ENCODE results near the gene ADAMTS8.

The ADAMTS8 gene

GRCh38 chr11:130429983-130430382, 1.6 kb upstream of the ADAMTS8 start:
- Histone ChIP-seq H2AFZ (ENCODE audit: low read length) (no peak overlapping the region), H4K20me1 (ENCODE audit: insufficient read depth, low read length) (no peaks in the 10 kb centered on the region), H3K9me3 (replicated peaks; ENCODE audit: insufficient read depth, low read length) (no peaks in the 10 kb centered on the region), H3K79me2 (ENCODE audit: low read length) (no peaks in the 10 kb centered on the region), H3K9me2 (replicated peaks; ENCODE audit: insufficient read depth, low read length) (no peaks in the 10 kb centered on the region), H3K27ac (ENCODE audit: low read length) (no peak overlapping the region), H3F3A (ENCODE audit: insufficient read depth, low read length) (no peaks in the 10 kb centered on the region), H3K36me3 (replicated peaks; ENCODE audit: insufficient read depth, low read length) (no peaks in the 10 kb centered on the region), H3K4me1 (ENCODE audit: low read length) (no peaks in the 10 kb centered on the region), H3K9ac (ENCODE audit: low read length) (no peak overlapping the region), H3K4me2 (ENCODE audit: low read depth, low read length) (no peak overlapping the region), H3K4me3 (ENCODE audit: low read length) (no peak overlapping the region), H3K27me3 (replicated peaks; ENCODE audit: insufficient read depth, low read length) (peaks cover 48% of the 10 kb centered on the region)
- no peak for DNase-seq
- TF ChIP-seq EZH2 (optimal IDR thresholded peaks at IDR 0.05; ENCODE audit: low read depth, low read length) (no peak), CTCF (IDR thresholded peaks at IDR 0.05; ENCODE audit: low read length) (no peak), EZH2phosphoT487 (IDR thresholded peaks at IDR 0.05; ENCODE audit: low read length) (no peak)

- peaks cover 49% of the 10 kb centered on the region for H3K27me3 ChIP-seq (replicated peaks; ENCODE audit: insufficient read depth, low read length)
- no peaks in the 10 kb centered on the region for H3K79me2 ChIP-seq (ENCODE audit: low read length)
- no peaks in the 10 kb centered on the region for H3F3A ChIP-seq (ENCODE audit: insufficient read depth, low read length)
- no peak overlapping the region for H3K27ac ChIP-seq (ENCODE audit: low read length)
- DNase-seq, result no peak
- H3K4me3 ChIP-seq (ENCODE audit: low read length), result no peak overlapping the region
- no peak overlapping the region for H3K4me2 ChIP-seq (ENCODE audit: low read depth, low read length)
- H3K36me3 ChIP-seq (replicated peaks; ENCODE audit: insufficient read depth, low read length), result no peaks in the 10 kb centered on the region
- H3K9ac ChIP-seq (ENCODE audit: low read length), result no peak overlapping the region
- no peaks in the 10 kb centered on the region for H3K9me2 ChIP-seq (replicated peaks; ENCODE audit: insufficient read depth, low read length)
- TF ChIP-seq EZH2phosphoT487 (IDR thresholded peaks at IDR 0.05; ENCODE audit: low read length) (no peak), CTCF (IDR thresholded peaks at IDR 0.05; ENCODE audit: low read length) (no peak), EZH2 (optimal IDR thresholded peaks at IDR 0.05; ENCODE audit: low read depth, low read length) (no peak)
- no peaks in the 10 kb centered on the region for H4K20me1 ChIP-seq (ENCODE audit: insufficient read depth, low read length)
- no peak overlapping the region for H2AFZ ChIP-seq (ENCODE audit: low read length)
- no peaks in the 10 kb centered on the region for H3K4me1 ChIP-seq (ENCODE audit: low read length)
- no peaks in the 10 kb centered on the region for H3K9me3 ChIP-seq (replicated peaks; ENCODE audit: insufficient read depth, low read length)
Measured at GRCh38 chr11:130429120-130429681, 792 bp upstream of the ADAMTS8 start.

GRCh38 chr11:130427581-130428315, 661 bp downstream of the ADAMTS8 start:
- Histone ChIP-seq H3K4me1 (ENCODE audit: low read length) (no peaks in the 10 kb centered on the region), H3K9me2 (replicated peaks; ENCODE audit: insufficient read depth, low read length) (no peaks in the 10 kb centered on the region), H4K20me1 (ENCODE audit: insufficient read depth, low read length) (no peaks in the 10 kb centered on the region), H3K9me3 (replicated peaks; ENCODE audit: insufficient read depth, low read length) (no peaks in the 10 kb centered on the region), H3K27ac (ENCODE audit: low read length) (no peak overlapping the region), H3K79me2 (ENCODE audit: low read length) (no peaks in the 10 kb centered on the region), H3K4me3 (ENCODE audit: low read length) (peak overlapping the region; percentile 27; the same call in 1 of the 2 replicates), H3K4me2 (ENCODE audit: low read depth, low read length) (peak overlapping the region; percentile 76), H3K27me3 (replicated peaks; ENCODE audit: insufficient read depth, low read length) (peaks cover 49% of the 10 kb centered on the region), H3K9ac (ENCODE audit: low read length) (no peak overlapping the region), H3F3A (ENCODE audit: insufficient read depth, low read length) (no peaks in the 10 kb centered on the region), H3K36me3 (replicated peaks; ENCODE audit: insufficient read depth, low read length) (no peaks in the 10 kb centered on the region), H2AFZ (ENCODE audit: low read length) (no peak overlapping the region)
- DNase-seq, result no peak
- TF ChIP-seq CTCF (IDR thresholded peaks at IDR 0.05; ENCODE audit: low read length), result 0 out of 2 replicates have a peak, but pooled peaks have one; percentile 17
- no peak for TF ChIP-seq EZH2 (optimal IDR thresholded peaks at IDR 0.05; ENCODE audit: low read depth, low read length)
- no peak for TF ChIP-seq EZH2phosphoT487 (IDR thresholded peaks at IDR 0.05; ENCODE audit: low read length)

Measured in MM.1S (cell line).